A549 (cell line): ENCODE results near the gene RGMB. TPM values are rescaled to one million over a fixed set of nuclear protein-coding genes. Genes with fewer than 3 reads are reported as not detected.

Experiments
- ATAC-seq, 2 experiments: fragments of 200-7000 bp in 1 of 2; fragments of >200 bp in 1 of 2; cut with Nextera tagmentation in 1 of 2; cut with Tn5 transposase in 1 of 2; 3 replicates each; pipeline versions ENCODE4 v1.8.0 to v1.9.1; 2018 to 2020; ENCODE audit warnings: mild to moderate bottlenecking in 1 of 2, moderate library complexity in 1 of 2
- CTCF ChIA-PET: fragments of 300-600 bp; sonication (Branson Sonifier 250); formaldehyde crosslinking; extraction: SDS; loops from one replicate; lab custom pipeline; 2021; ENCODE audit warnings: antibody characterized with exemption, inconsistent platforms; lab: Yijun Ruan, JAX
- POLR2A ChIA-PET: fragments of 350-600 bp; formaldehyde crosslinking; extraction: SDS; loops from one replicate; lab custom pipeline; 2021; ENCODE audit warnings: antibody characterized with exemption, inconsistent platforms; lab: Yijun Ruan, JAX
- DNase-seq, 2 experiments: peaks; one replicate each; pipeline versions ENCODE4 v3.0.0 to v3.0.0-alpha.2; 2011 to 2016; ENCODE audit warnings: low read depth in 1 of 2, low spot score in 1 of 2
- FAIRE-seq: peaks from 2 replicates; lab custom pipeline; 2011; peaks lifted over from hg19 to GRCh38; lab: Jason Lieb, UNC
- H3K27ac ChIP-seq, 2 experiments: fragments of >200 bp; sonication (Bioruptor Twin); formaldehyde crosslinking; 3 replicates each; pipeline ENCODE4 v1.5.1; 2016 to 2017
- H3K4me1 ChIP-seq: fragments of >200 bp; sonication (Bioruptor Twin); formaldehyde crosslinking; 3 replicates; pipeline ENCODE4 v1.6.1; 2016
- H3K4me2 ChIP-seq: fragments of >200 bp; sonication (Bioruptor Twin); formaldehyde crosslinking; 3 replicates; pipeline ENCODE4 v1.6.1; 2016
- H3K4me3 ChIP-seq: fragments of >200 bp; sonication (Bioruptor Twin); formaldehyde crosslinking; 3 replicates; pipeline ENCODE4 v1.5.1; 2016
- H3K9me3 ChIP-seq: fragments of >200 bp; sonication (Bioruptor Twin); formaldehyde crosslinking; 3 replicates; pipeline ENCODE4 v1.6.1; 2016
- CEBPB ChIP-seq, 2 experiments: fragments of >200 bp in 1 of 2; sonication (Bioruptor Twin) in 1 of 2; formaldehyde crosslinking in 1 of 2; IDR thresholded peaks; 2 replicates each; pipeline ENCODE4 v1.6.1; 2012 to 2016
- E2F6 ChIP-seq: IDR thresholded peaks from 2 replicates; pipeline ENCODE4 v1.6.1; 2012; ENCODE audit warnings: low read depth, borderline replicate concordance
- EHF ChIP-seq: fragments of 250-450 bp; sonication (Bioruptor Pico); IDR thresholded peaks from 2 replicates; pipeline ENCODE4 v1.5.0; 2020; ENCODE audit warnings: mild to moderate bottlenecking
- EP300 ChIP-seq, 2 experiments: fragments of >200 bp; sonication (Bioruptor Twin); formaldehyde crosslinking; IDR thresholded peaks; 2 replicates in 1 of 2; 3 replicates in 1 of 2; pipeline ENCODE4 v1.6.1; 2016 to 2017
- ESRRA ChIP-seq: fragments of 150-350 bp; IDR thresholded peaks from 2 replicates; pipeline ENCODE4 v1.6.1; 2014; ENCODE audit warnings: mild to moderate bottlenecking, low read length, borderline replicate concordance
- GATA3 ChIP-seq: IDR thresholded peaks from 2 replicates; pipeline ENCODE4 v1.6.1; 2012; ENCODE audit warnings: borderline replicate concordance
- HES2 ChIP-seq: fragments of >200 bp; sonication (Bioruptor Twin); formaldehyde crosslinking; IDR thresholded peaks from 2 replicates; pipeline ENCODE4 v1.6.1; 2016
- HEYL ChIP-seq: fragments of 250-450 bp; sonication (Bioruptor Pico); IDR thresholded peaks from 2 replicates; pipeline ENCODE4 v1.8.0; 2021; ENCODE audit warnings: mild to moderate bottlenecking, moderate library complexity
- HOXB13 ChIP-seq: fragments of 250-450 bp; sonication (Bioruptor Pico); IDR thresholded peaks from 2 replicates; pipeline ENCODE4 v1.5.0; 2020; ENCODE audit warnings: low read depth, mild to moderate bottlenecking, moderate library complexity
- HOXB5 ChIP-seq: fragments of 250-450 bp; sonication (Bioruptor Pico); IDR thresholded peaks from 2 replicates; pipeline ENCODE4 v1.5.0; 2020; ENCODE audit warnings: mild to moderate bottlenecking, moderate library complexity
- KDM1A ChIP-seq: fragments of 200-600 bp; sonication (generic); IDR thresholded peaks from 2 replicates; pipeline ENCODE4 v1.6.1; 2016; ENCODE audit warnings: low read depth, mild to moderate bottlenecking
- KDM5A ChIP-seq: fragments of 200-600 bp; sonication (generic); IDR thresholded peaks from 2 replicates; pipeline ENCODE4 v1.6.1; 2016; ENCODE audit warnings: antibody characterized with exemption, mild to moderate bottlenecking
- MYC ChIP-seq: IDR thresholded peaks from 2 replicates; pipeline ENCODE4 v1.6.1; 2012; ENCODE audit warnings: mild to moderate bottlenecking, inconsistent platforms, low read length, improper control_type of control experiment, borderline replicate concordance
- NPAS2 ChIP-seq: fragments of 250-450 bp; sonication (Bioruptor Pico); IDR thresholded peaks from 2 replicates; pipeline ENCODE4 v1.8.0; 2022; ENCODE audit warnings: mild to moderate bottlenecking, moderate library complexity, borderline replicate concordance
- RARB ChIP-seq: fragments of 250-450 bp; sonication (Bioruptor Pico); IDR thresholded peaks from 2 replicates; pipeline ENCODE4 v1.8.0; 2021; ENCODE audit warnings: mild to moderate bottlenecking, moderate library complexity
- RCOR1 ChIP-seq: fragments of 150-350 bp; IDR thresholded peaks from 2 replicates; pipeline ENCODE4 v1.6.1; 2014; ENCODE audit warnings: antibody characterized with exemption, low read length, low read depth
- REST ChIP-seq: fragments of 200-600 bp; sonication (generic); IDR thresholded peaks from 2 replicates; pipeline ENCODE4 v1.6.1; 2016; ENCODE audit warnings: antibody characterized with exemption, mild to moderate bottlenecking, moderate library complexity
- RNF2 ChIP-seq: fragments of 200-600 bp; sonication (generic); IDR thresholded peaks from 2 replicates; pipeline ENCODE4 v1.6.1; 2016; ENCODE audit warnings: low read depth, mild to moderate bottlenecking, antibody characterized with exemption, moderate library complexity, borderline replicate concordance
- TFCP2L1 ChIP-seq: fragments of 250-450 bp; sonication (Bioruptor Pico); IDR thresholded peaks from 2 replicates; pipeline ENCODE4 v1.5.0; 2021; ENCODE audit warnings: mild to moderate bottlenecking
- TP53 ChIP-seq: fragments of 250-450 bp; sonication (Bioruptor Pico); IDR thresholded peaks from 2 replicates; pipeline ENCODE4 v1.5.0; 2021; ENCODE audit warnings: mild to moderate bottlenecking, moderate library complexity
- USF2 ChIP-seq: fragments of 450-650 bp; IDR thresholded peaks from 2 replicates; pipeline ENCODE4 v1.6.1; 2014; ENCODE audit warnings: antibody characterized with exemption
- ZFP36 ChIP-seq: fragments of 450-650 bp; IDR thresholded peaks from 2 replicates; pipeline ENCODE4 v1.6.1; 2014; ENCODE audit warnings: borderline replicate concordance; ENCODE audit not compliant: partially characterized antibody
- ZNF302 ChIP-seq: fragments of 250-450 bp; sonication (Bioruptor Pico); IDR thresholded peaks from 2 replicates; pipeline ENCODE4 v1.9.0; 2021; ENCODE audit warnings: inconsistent platforms, mild to moderate bottlenecking, moderate library complexity
- ZSCAN20 ChIP-seq: fragments of 250-450 bp; sonication (Bioruptor Pico); IDR thresholded peaks from 2 replicates; pipeline ENCODE4 v1.8.0; 2022; ENCODE audit warnings: mild to moderate bottlenecking, moderate library complexity
- WGBS: methylation state at CpG from one replicate; pipeline ENCODE4 v1.1.6; 2017; ENCODE audit errors: missing lambda C conversion rate; 5-methylcytosine and 5-hydroxymethylcytosine counted together
- polyA plus RNA-seq, 4 experiments: library from polyadenylated mRNA; depleted of rRNA in 3 of 4; stranded (reverse); fragments of >200 nt; fragmentation: RNase III in 1 of 4; extraction: RNeasy Plus Mini Kit Qiagen cat#74134 plus additional on column Dnase treatment in 1 of 4; gene quantifications; 2 replicates in 3 of 4; 3 replicates in 1 of 4; pipeline ENCODE4 v1.2.3, GENCODE V29; 2011 to 2017

The RGMB gene
- polyA plus RNA-seq, 2 of the 4 experiments (the other 2 are of a cell fraction) = 5.3 to 5.6 TPM

- TF ChIP-seq NPAS2 (no peak), RCOR1 (no peak), CEBPB (IDR thresholded peaks at IDR 0.05) (no peak)
Observed at GRCh38 chr5:98843481-98843880, 70.0 kb downstream of the RGMB start (continued).

GRCh38 chr5:98844865-98845264, 71.4 kb downstream of the RGMB start:
- Histone ChIP-seq H3K4me2 (no peak overlapping the region), H3K27ac (no peak overlapping the region), H3K4me3 (no peak overlapping the region), H3K9me3 (no peaks in the 10 kb centered on the region), H3K4me1 (peaks cover 9% of the 10 kb centered on the region; the same call in 1 of the 3 replicates)
- ATAC-seq = no peak
- WGBS = 97% methylated on average over 6 of the region's 6 CpGs
- ChIA-PET CTCF (no interaction called here), POLR2A (no interaction called here)
- no peak for DNase-seq
- no peak for TF ChIP-seq NPAS2
- no peak for TF ChIP-seq ZSCAN20 (CRISPR knock-in tag)
- no peak for TF ChIP-seq ZFP36
- TF ChIP-seq HOXB13 (CRISPR knock-in tag) = no peak
- TF ChIP-seq GATA3 = no peak
- FAIRE-seq = no peak

- 82% methylated on average over 4 of the region's 8 CpGs for WGBS
- ChIA-PET CTCF (no interaction called here), POLR2A (no interaction called here)
- Histone ChIP-seq H3K4me3 (no peak overlapping the region), H3K27ac (no peak overlapping the region), H3K4me1 (peaks cover 9% of the 10 kb centered on the region; the same call in 1 of the 3 replicates), H3K9me3 (no peaks in the 10 kb centered on the region)
- FAIRE-seq = no peak
- ATAC-seq = no peak
- TF ChIP-seq ESRRA (no peak), MYC (no peak), RARB (CRISPR knock-in tag) (no peak), HES2 (no peak), EHF (CRISPR knock-in tag) (no peak), ZNF302 (CRISPR knock-in tag) (no peak), TP53 (no peak), TFCP2L1 (no peak), HEYL (CRISPR knock-in tag) (no peak), USF2 (no peak), ZSCAN20 (CRISPR knock-in tag) (no peak), KDM1A (no peak), REST (no peak), RNF2 (no peak), HOXB5 (CRISPR knock-in tag) (no peak), ZFP36 (no peak), NPAS2 (no peak), KDM5A (no peak), EP300 (IDR thresholded peaks at IDR 0.05) (no peak), E2F6 (no peak)
- TF ChIP-seq, all 56 proteins: peak for 0
- no peak overlapping the region for H3K4me2 ChIP-seq
- DNase-seq = no peak
Observed at GRCh38 chr5:98845878-98846277, 72.4 kb downstream of the RGMB start.
